Measurements from ENCODE around the gene MPP2.

DNA sequence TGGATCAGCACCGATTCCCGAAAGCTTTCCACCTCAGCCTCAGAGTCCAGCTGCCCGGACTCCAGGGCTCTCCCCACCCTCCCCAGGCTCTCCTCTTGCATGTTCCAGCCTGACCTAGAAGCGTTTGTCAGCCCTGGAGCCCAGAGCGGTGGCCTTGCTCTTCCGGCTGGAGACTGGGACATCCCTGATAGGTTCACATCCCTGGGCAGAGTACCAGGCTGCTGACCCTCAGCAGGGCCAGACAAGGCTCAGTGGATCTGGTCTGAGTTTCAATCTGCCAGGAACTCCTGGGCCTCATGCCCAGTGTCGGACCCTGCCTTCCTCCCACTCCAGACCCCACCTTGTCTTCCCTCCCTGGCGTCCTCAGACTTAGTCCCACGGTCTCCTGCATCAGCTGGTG, 45.4 kb downstream of the MPP2 start:
- TF ChIP-seq, protein P1, sequence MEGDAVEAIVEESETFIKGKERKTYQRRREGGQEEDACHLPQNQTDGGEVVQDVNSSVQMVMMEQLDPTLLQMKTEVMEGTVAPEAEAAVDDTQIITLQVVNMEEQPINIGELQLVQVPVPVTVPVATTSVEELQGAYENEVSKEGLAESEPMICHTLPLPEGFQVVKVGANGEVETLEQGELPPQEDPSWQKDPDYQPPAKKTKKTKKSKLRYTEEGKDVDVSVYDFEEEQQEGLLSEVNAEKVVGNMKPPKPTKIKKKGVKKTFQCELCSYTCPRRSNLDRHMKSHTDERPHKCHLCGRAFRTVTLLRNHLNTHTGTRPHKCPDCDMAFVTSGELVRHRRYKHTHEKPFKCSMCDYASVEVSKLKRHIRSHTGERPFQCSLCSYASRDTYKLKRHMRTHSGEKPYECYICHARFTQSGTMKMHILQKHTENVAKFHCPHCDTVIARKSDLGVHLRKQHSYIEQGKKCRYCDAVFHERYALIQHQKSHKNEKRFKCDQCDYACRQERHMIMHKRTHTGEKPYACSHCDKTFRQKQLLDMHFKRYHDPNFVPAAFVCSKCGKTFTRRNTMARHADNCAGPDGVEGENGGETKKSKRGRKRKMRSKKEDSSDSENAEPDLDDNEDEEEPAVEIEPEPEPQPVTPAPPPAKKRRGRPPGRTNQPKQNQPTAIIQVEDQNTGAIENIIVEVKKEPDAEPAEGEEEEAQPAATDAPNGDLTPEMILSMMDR (IDR thresholded peaks at IDR 0.05; ENCODE audit: poor library complexity) = no peak
- TF ChIP-seq EZH2 (IDR thresholded peaks at IDR 0.05; ENCODE audit: borderline replicate concordance) (no peak), EZH2phosphoT487 (IDR thresholded peaks at IDR 0.05; ENCODE audit: low read depth, severe bottlenecking, unreplicated experiment) (no peak)

Measured in hepatocyte (in vitro differentiated cells).